GM18508 (cell line): ENCODE results near the gene HGF.
"Not testable (repeated sequence)": the region's sequence is repeated elsewhere in the genome, so short reads cannot be mapped to it uniquely, and the experiment has no call there.

ENCODE experiments used
- ATAC-seq: cut with Tn5 transposase; IDR thresholded peaks from one replicate; pipeline ENCODE4 v1.9.1; 2021; ENCODE audit warnings: moderate number of reproducible peaks; ENCODE audit not compliant: insufficient read depth, unreplicated experiment

HGF gene

DNA sequence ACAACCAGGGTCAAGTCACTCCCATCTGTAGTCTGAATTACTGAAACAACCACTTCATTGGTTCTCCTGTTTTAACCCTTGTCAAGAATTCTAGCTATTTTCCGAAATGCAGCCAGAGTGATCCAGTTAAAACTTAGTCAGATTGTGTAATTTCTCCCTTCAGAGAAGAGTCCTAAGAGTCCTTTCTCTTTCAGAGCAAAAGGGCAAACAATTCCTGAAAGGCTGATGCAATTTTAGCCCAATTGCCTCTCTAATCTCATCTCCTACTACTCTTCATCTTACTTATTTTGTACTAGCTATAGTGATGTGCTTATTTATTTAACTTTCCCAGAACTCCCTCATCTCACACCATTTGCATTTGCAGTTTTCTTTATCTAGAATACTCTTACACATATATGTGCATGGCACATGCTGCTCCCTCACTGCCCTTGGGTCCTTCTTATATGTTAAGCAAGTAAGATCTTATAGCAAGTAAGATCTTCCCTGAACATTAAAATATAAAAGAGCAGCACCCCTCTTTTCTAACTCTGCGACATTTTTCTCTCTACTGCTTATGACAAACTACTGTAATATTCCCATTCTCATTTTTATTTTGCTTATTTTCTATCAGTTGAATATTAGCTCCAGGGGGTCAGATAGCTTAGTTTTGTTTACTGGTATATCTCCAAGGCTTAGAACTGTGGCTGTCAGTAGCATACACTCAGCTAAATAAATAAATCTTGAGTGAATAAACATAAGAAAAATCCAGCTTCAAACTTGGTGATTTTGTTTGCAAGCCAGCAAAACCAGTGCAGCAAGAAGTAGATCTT is 44.6 kb downstream of the HGF start:
- ATAC-seq: no peak

DNA sequence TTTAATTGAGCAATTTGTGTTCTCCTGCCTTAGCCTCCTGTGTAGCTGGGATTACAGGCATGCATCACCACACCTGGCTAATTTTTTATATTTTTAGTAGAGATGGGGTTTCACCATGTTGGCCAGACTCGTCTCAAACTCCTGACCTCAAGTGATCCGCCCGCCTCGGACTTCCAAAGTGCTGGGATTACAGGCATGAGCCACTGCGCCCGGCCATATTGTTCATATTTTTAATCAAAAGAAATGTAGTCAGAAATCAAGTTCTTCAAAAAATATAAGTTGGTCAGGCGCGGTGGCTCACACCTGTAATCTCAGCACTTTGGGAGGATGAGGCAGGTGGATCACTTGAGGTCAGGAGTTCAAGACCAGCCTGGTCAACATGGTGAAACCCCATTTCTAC is 47.6 kb downstream of the HGF start:
- ATAC-seq: not testable (repeated sequence)

DNA sequence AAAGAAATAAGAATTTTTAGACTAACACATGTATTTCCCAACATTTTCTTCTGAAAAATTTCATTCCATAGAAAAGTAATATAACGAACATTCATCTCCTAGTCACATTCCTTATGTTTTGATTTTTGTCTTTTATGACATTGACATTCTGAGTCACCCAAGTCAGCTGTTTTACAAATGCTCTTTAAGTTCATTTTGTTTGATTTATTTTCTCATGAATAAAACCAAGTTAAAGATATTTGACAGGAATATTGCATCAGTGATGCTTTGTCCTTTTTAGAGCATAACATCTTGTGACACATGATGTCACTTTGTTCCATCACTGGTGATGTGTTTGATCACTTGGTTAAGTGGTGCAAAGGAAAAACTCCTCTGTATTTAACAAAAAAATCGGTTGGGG is 48.4 kb downstream of the HGF start:
- no peak for ATAC-seq

DNA sequence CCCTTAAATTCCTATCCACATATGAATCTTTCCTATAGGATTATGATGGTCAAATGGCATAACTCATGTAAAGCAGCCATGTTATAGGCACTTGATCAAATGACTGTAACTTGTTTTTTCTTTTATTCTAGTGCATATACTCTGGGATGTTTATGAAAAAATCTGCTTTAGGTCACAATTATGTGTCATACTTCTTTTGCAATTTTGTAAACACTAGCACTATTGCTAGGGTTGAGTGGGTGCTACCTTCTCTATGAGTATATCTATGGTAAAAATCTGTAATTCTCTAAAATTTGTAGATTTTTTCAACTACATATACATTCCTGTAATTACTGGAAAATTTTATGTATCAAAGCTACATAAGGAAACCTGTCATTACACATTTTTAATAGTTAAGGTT is 50.0 kb downstream of the HGF start:
- ATAC-seq: no peak

DNA sequence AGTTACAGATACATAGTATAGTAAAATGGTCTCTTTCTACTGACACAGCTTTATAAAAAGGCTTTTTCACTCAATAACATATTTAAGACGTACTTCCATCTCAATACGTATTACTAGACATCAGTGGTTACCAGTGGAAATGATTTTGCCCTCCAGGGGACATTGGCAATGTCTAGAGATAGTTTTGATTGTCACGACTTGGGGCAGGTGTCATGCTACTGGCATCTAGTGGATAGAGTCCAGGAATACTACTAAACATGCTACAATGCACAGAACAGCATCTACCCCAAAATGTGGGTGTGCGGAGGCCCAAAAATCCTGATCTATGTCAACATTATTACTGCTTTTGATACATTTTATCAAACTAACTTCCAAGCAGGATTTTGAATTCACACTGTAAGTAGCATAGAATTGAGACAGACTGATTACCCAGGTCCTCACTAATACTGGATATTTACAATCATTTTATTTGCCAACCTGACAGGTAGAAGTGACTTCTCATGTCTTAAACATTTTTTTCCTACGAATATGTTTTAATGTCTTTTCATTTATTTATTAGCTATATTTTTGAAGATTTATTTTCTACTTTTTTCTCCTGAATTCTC is 53.8 kb downstream of the HGF start:
- ATAC-seq: no peak

DNA sequence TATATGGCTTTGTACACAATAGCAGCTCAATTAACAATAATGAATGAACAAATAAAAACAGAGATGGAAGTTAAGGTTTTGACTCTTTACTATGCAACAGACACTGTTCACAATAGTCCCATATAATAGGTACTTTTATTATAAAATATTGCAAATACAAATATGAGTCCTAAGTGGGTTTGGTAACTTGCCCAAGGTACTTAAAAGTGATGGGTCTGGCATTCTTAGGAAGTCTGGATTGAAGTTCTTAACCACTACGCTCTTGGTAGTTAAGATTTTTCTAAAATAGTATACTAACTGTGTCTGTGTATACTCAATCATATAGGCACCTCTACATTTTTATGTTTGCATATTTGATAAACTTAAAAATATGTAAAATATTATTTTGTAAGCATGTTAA is 55.5 kb downstream of the HGF start:
- no peak for ATAC-seq

DNA sequence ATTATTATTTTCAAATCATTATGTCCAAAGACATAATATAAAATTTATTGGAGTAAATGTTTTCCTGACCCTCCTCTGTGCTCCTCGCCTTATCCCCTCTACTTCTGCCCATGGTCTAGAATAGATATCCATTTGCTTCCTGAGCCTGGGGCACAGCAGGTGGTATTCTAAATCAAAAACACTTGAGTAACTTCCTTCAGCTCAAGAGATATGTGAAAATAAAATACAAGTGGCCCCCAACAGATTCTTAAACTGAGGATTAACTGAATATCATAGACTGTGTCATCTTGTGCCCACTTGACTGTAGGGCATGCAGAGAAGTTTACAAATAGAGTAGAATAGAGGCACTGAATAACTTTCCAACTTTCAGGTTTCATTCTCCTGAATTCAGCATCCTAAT is 59.1 kb downstream of the HGF start:
- no peak for ATAC-seq

DNA sequence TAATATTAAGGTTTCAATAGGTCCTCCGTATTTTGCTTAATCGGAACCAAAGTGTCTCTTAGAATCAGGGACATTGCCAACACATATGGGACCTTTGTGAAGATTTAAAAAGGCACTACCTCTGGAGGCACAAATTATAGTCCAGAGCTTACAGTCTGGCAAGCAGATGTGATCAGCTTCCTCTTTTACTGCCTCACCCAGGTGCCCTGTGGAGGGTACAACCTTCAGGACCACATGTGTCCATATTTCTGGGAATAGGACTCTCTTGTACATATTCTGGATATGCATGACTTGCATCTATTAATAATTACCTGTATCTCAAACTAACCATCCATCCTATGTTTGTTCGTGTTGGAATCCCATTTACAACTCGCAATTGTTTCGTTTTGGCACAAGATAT is 60.0 kb downstream of the HGF start:
- ATAC-seq: no peak

DNA sequence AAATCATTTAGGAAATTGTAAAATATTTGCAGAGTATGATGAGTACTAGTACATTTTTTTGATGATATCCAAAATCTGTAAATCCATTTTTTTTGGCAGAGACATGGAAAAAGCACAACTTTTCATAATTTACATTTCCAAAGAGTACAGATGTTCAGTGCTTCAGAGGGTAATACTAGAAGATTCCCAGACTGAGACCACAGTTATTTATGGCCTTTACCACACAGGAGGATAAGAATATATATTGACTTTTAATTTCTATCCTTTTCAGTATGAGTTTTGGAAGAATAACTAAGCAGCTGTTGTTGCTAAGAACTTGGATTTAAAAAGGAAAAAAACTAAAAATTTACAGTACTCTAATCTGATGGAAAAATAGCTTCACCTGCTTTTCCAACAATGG is 61.9 kb downstream of the HGF start:
- no peak for ATAC-seq

DNA sequence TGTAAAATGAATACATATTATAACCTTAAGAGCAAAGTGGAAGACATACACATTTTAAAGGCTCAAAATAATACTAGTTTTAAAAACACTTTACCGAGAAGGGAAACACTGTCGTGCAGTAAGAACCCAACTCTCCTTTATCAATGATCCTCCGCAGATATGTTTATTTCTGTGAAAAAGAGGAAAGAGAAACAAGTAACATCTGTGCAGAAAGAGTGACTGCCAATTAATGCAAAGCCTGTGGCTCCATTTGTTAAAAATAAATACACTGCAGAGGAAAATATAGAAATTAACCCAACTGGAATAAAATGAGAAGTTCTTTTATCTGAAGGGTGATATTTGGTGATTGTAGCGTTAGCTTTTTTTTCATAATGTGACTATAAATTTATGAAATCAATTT is 62.7 kb downstream of the HGF start:
- no peak for ATAC-seq

DNA sequence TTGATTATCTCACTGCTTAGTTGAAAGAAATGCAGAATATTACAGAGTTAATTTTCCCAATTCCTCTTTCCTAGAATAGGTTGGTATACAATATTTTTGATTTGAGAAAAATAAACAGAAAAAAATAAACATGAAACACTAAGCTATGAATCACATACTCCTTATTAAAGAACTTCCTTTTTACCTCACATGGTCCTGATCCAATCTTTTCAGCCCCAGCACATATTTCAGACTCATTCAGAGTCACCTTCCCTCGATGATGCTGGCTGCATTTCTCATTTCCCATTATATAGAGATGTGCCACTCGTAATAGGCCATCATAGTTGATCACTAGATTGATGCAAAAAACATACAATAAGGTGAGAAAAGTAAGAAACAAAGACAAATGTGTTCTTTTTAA is 64.6 kb downstream of the HGF start:
- no peak for ATAC-seq

DNA sequence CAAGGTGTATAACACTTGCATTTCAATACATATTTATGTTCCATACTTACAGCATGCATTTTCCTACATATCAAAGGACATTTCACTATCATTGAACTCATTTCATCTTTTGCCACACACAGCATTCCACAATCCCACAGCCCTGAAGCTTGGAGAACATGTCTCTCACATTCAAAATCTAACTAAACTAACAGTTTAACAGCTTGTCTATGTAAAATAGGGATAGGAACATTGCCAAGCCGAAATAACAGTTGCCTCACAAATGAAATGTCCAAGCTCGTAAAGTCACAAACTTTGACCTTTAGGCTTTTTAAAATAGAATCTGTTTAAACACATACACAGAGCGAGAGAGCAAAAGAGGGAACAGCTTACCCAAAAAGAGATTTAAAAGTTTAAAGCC is 65.3 kb downstream of the HGF start:
- ATAC-seq: no peak

DNA sequence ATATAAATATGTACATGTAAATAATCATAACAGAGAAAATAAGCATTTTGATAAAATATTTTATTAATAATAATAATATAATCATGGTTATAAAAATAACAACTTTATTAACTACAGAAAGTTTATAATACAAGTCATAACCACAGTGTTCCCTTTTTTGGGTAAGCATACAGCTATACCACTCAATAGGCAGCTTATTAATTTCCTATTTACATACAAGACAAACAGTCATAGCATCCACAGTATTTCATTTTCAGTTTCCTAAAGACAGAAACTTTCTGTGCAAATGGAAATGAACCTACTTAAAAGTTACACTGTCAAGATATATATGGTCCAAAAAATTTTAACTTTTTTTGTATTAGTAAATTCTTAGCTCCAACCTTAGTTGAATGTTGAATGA is 70.9 kb downstream of the HGF start:
- no peak for ATAC-seq

DNA sequence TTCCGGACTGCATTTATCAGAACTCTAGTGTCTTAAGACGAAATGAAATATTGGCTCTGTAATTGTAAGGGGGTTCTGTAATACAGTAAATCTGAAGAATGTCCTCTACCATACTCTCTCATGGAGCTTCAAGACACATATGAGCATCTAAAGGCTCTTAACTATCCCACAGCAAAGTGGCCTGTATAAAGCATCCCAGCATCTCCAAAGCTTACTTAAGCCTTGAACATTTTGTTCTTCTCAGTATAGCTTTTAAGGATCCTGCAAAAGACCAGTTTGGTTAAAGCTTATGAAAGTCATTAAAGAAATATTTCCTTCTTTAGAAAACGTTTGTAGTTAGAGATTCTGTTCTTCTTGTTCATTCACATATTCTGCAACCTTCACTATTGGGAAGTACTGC is 75.1 kb downstream of the HGF start:
- ATAC-seq: no peak

DNA sequence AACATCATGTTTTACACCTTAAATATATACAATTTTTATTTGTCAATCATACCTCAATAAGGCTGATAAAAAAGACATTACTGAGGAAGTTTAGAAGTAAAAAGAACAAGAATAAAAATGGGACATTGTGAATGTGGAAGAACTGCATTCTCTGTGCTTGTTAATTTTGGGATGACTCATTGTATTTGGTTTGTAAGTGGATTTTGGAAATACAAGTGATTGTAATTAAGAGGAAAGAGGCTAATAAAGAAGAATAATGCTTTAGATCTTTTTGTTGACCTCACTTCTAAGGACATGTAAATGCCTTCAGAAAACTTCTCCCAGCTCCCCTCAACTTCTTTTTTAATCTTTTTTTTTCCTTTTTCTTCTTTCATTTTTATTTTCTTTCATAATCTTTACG is 76.0 kb downstream of the HGF start:
- ATAC-seq: no peak

DNA sequence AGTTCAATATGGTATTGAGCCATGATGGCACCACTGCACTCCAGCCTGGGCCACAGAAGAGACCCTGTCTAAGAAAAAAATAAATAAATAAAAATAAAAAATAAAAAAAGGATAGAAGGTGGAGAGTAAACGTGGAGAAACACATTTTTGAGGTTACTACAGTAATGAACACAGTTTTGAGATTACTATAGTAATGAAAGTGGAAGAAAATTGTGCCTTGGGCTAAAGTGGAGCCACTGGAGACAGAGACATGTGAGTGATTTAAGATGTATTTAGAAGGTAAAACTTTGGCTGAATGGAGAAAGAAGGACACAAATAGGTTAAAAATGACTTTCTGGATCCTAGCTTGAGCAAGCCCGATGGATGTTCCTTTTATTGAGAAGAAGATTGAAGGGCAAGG is 76.8 kb downstream of the HGF start:
- ATAC-seq: no peak

DNA sequence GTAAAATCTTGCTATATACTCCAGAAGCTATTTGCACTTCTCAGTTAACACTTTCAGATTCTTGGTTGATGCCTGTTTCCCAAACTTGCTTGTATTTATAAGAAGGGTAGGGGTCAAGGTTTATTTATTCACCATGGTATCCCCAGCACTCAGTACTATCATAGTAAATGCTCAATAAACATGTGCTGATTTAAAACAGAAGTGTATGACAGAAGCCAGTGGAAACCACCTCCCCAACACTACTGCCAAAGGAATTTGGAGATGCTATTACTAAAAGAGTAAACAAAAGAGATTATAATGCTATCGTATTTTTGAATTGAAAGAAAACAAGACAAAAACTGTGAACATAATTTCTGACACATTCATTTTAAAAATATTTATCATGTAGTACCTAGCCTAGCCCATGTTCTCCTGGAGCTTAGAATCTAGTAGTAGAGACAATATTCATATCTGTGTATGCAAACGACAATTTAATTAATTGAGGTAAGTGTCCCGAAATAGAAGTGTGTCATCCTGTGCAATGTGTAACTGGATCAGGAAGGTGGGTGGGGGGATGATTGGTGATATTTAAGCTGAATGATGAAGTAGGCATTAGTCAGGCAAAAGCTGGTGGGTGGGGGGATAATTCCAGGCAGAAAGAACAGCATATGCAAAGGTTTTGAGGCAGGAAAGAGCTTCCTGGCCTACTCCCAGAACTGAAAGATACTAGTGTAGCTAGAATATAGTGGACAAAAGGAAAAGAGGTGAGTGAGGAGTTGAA is 77.5 kb downstream of the HGF start:
- no peak for ATAC-seq

DNA sequence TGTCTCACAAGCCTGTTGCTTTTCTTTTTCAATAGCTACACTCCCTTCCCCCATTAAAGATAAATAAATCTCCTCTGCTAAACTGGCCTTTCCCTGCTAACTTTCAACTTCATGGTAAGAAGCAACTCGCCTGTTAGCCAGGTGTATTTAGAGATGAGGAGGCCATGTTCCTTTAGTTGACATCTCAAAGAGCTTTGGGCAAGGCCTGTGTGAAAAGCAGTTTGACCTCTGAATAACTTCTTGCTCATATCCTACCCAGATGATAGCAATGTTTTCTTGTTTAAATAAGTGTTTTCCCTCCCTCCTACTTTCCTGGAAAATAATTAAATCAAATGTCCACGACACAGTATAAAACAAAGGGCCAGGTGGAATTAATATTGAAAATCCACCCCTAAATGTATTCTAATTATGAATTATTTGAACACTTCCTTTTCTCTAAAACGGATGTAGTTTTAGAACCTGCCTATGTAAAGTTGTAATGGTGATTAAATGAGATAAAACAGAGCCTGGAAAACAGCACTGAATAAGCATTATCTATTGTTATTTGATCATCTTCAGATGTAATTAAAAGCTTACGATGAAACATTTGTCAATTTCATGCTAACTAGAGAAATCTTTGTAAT is 78.5 kb downstream of the HGF start:
- ATAC-seq: no peak

DNA sequence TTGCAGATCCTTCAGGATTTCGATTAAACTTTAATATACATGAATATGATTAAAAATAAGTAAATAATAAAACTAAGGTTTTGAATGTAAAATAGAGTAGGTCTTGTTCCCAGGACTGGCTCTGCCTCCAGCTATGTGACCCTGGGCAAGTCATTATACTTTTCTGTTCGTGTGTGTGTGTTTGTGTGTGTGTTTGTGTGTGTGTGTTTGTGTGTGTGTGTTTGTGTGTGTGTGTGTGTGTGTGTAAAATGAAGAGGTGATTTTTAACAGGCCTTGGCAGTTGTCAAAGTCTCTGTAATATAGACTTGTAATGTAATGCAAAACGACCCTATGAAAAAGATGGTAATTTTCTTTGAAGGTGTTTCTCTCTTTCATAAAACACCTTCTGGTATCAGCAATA is 79.2 kb downstream of the HGF start:
- ATAC-seq: no peak

DNA sequence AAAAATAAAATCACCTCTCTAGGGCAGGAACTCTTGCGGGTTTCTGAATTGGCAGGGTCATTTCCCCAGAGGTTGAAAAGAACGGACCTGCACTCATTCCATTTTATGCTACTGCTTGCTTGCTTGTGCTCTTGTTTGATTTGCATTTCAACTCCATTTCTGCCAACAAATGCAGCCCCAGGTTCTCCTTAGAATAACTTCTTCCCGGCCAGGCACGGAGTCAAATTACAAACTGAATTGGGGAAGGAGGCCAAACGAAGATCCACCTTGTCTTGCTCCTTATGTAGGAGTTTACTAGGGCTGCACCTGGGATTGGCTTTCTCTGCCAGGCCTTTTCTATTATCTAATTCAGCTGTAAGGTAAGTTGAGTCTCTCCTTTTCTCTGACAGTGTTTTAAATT is 79.6 kb downstream of the HGF start:
- no peak for ATAC-seq
